Calu3 (cell line): ENCODE measurements around the gene TCFL5. TPM values are rescaled to one million over a fixed set of nuclear protein-coding genes. Genes with fewer than 3 reads are reported as not detected.

Experiments
- BruUV-seq: library from RNA; stranded (reverse); fragments of 400-500 nt; replicated peaks from 2 replicates; lab custom pipeline; 2021; lab: Mats Ljungman, UMichigan
- CTCF ChIA-PET: fragments of 300-600 bp; sonication (Branson Sonifier 250); formaldehyde crosslinking; loops from one replicate; lab custom pipeline; 2022; ENCODE audit warnings: antibody characterized with exemption; lab: Charles Lee
- DNase-seq: peaks from one replicate; pipeline ENCODE4 v3.0.0; 2022
- H3K27ac Mint-ChIP-seq: one replicate; pipeline ENCODE4 v1.8.0; 2022; ENCODE audit warnings: mixed read lengths; ENCODE audit not compliant: unreplicated experiment
- H3K27me3 Mint-ChIP-seq: one replicate; pipeline ENCODE4 v1.8.0; 2022; ENCODE audit warnings: mixed read lengths; ENCODE audit not compliant: unreplicated experiment
- H3K36me3 Mint-ChIP-seq: one replicate; pipeline ENCODE4 v1.8.0; 2022; ENCODE audit warnings: mild to moderate bottlenecking, moderate library complexity, mixed read lengths; ENCODE audit not compliant: insufficient read depth, unreplicated experiment
- H3K4me1 Mint-ChIP-seq: one replicate; pipeline ENCODE4 v1.8.0; 2022; ENCODE audit warnings: mild to moderate bottlenecking, low read depth, mixed read lengths; ENCODE audit not compliant: unreplicated experiment
- H3K4me3 Mint-ChIP-seq: one replicate; pipeline ENCODE4 v1.8.0; 2022; ENCODE audit warnings: mild to moderate bottlenecking, low read depth, moderate library complexity, mixed read lengths; ENCODE audit not compliant: unreplicated experiment
- H3K9me3 Mint-ChIP-seq: one replicate; pipeline ENCODE4 v1.8.0; 2022; ENCODE audit warnings: low read depth, mixed read lengths; ENCODE audit not compliant: unreplicated experiment
- intact Hi-C: fragments of 100-400 bp; cut with micrococcal nuclease; formaldehyde crosslinking; loops from one replicate; pipeline ENCODE4 v1.10.0; 2022; ENCODE audit not compliant: unreplicated experiment
- total RNA-seq: library from RNA; stranded (reverse); gene quantifications from 2 replicates; pipeline ENCODE4 v1.2.3, GENCODE V29; 2022
- TF ChIP-seq, protein P1 (sequence below): fragments of 200-600 bp; IDR thresholded peaks from one replicate; pipeline ENCODE4 v1.8.0; 2022; ENCODE audit warnings: antibody characterized with exemption; ENCODE audit not compliant: unreplicated experiment

The TCFL5 gene
- total RNA-seq, 1 experiment from 2014 or later = 22.3 TPM

DNA sequence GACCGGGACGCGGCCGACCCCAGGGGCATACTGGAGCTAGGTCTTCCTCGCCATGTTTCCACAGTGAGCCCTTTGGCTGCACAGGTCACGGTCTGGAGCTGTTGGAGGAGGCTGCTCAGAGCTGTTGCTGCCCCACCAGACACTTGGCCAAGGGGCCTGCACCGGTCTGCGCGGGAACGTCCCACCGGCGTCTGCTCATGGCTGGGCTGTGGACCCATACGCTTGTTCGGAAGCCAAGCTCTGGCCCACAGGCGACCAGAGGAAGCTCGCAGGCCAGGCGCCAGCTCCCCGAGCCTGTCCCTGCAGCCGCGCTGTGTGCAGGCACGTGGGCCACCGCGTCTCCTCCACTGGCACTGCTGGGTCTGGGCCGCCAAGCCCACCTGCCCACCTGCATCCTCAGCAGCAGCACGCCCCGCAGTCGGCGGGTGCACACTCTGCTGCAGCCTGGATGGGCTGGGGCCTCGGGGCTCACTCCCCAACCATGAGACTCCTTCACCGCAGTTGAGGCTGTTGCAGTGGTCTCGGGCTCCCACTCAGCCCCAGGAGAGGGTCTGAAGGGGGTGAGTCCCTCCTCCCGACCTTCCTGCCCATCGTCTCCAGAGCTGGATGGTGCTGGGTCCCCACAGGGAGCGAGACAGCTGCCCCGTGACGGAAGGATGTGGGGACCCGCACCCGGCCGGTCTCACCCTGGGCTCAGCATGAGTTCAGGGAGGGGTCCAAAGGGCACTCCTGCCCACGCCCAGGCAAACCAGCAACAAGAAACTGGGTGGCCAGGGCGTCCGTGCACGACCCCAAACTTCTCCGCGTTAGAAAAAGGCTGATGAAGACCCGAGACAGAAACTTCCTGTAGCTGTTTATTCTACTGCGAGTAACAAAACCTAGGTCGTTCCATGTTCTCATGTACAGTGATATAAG is 15.5 kb upstream of the TCFL5 start:
- H3K9me3 Mint-ChIP-seq = no peaks in the 10 kb centered on the region
- no peak for DNase-seq
- H3K27ac Mint-ChIP-seq = no peak overlapping the region
- no peak overlapping the region for H3K4me3 Mint-ChIP-seq
- BruUV-seq = no TSS peak
- TF ChIP-seq, protein P1, sequence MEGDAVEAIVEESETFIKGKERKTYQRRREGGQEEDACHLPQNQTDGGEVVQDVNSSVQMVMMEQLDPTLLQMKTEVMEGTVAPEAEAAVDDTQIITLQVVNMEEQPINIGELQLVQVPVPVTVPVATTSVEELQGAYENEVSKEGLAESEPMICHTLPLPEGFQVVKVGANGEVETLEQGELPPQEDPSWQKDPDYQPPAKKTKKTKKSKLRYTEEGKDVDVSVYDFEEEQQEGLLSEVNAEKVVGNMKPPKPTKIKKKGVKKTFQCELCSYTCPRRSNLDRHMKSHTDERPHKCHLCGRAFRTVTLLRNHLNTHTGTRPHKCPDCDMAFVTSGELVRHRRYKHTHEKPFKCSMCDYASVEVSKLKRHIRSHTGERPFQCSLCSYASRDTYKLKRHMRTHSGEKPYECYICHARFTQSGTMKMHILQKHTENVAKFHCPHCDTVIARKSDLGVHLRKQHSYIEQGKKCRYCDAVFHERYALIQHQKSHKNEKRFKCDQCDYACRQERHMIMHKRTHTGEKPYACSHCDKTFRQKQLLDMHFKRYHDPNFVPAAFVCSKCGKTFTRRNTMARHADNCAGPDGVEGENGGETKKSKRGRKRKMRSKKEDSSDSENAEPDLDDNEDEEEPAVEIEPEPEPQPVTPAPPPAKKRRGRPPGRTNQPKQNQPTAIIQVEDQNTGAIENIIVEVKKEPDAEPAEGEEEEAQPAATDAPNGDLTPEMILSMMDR = no peak
- CTCF ChIA-PET = no interaction called here
- H3K36me3 Mint-ChIP-seq = peaks cover 64% of the 10 kb centered on the region
- intact Hi-C loops = no loop called here
- no peaks in the 10 kb centered on the region for H3K27me3 Mint-ChIP-seq
- H3K4me1 Mint-ChIP-seq = peaks cover 23% of the 10 kb centered on the region

DNA sequence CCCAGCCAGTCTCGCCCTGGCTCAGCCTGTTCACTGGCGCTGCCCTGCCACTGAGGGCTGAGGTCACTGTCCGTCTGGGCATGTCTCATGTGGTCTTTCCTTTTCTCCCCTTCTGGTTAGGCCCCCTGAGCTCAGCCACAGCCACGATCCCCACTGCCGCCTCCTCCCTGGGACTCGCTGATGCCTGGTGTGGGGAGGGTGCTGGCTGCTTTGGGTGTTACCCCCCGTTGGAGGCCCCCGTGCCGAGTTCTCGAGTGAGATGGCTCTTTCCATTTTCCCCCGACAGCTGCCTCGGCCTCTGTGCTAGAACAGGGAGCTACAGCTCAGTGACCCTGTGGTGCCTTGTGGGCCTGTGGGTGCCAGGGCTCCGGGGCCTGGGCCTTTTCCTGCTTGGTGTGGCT is 14.9 kb upstream of the TCFL5 start:
- Mint-ChIP-seq H3K27ac (no peak overlapping the region), H3K9me3 (no peaks in the 10 kb centered on the region), H3K36me3 (peaks cover 58% of the 10 kb centered on the region)

GRCh38 chr20:62875419-62876361 is 14.1 kb upstream of the TCFL5 start:
- H3K4me1 Mint-ChIP-seq = peaks cover 23% of the 10 kb centered on the region
- peaks cover 58% of the 10 kb centered on the region for H3K36me3 Mint-ChIP-seq
- no TSS peak for BruUV-seq
- TF ChIP-seq, protein P1 = peak; percentile 42
- DNase-seq = peak; percentile 88
- H3K27me3 Mint-ChIP-seq = no peaks in the 10 kb centered on the region
- H3K27ac Mint-ChIP-seq = peak overlapping the region; percentile 72
- peak overlapping the region; percentile 60 for H3K4me3 Mint-ChIP-seq
- intact Hi-C loops = no loop called here
- CTCF ChIA-PET = interaction anchor here (0.7 to 1.7 kb wide), 12 partner anchors 14 to 348 kb away, joined by 3 to 7 read pairs (median 4); partner anchors contain the start of gene TCFL5
- H3K9me3 Mint-ChIP-seq = no peaks in the 10 kb centered on the region

More for the DNA sequence above, 14.9 kb upstream of the TCFL5 start:
- no peak for DNase-seq
- peaks cover 23% of the 10 kb centered on the region for H3K4me1 Mint-ChIP-seq
- CTCF ChIA-PET = no interaction called here
- TF ChIP-seq, protein P1 = no peak
- intact Hi-C loops = no loop called here
- no TSS peak for BruUV-seq
- H3K27me3 Mint-ChIP-seq = no peaks in the 10 kb centered on the region
- H3K4me3 Mint-ChIP-seq = no peak overlapping the region

DNA sequence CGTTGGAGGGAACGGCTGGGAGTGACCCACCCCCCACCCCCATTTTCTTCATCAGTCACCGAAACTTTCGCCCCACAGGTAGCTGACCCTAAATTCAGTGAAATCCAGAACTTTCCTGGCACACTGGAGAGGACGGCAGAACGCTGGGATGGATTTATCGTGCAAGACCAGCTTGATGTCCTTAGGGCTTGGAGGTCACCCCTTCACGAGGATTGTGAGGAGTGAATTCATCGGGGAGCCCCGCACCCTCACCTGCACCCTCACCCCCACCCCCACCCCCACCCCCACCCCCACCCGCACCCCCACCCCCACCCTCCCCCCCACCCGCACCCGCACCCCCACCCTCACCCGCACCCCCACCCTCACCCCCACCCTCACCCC is 13.3 kb upstream of the TCFL5 start:
- Mint-ChIP-seq H3K4me3 (peak overlapping the region; percentile 60), H3K9me3 (no peaks in the 10 kb centered on the region), H3K27me3 (no peaks in the 10 kb centered on the region), H3K36me3 (peaks cover 52% of the 10 kb centered on the region), H3K27ac (peak overlapping the region; percentile 72), H3K4me1 (peaks cover 23% of the 10 kb centered on the region)
- TF ChIP-seq, protein P1 = no peak
- BruUV-seq = no TSS peak
- CTCF ChIA-PET = interaction anchor here (0.7 to 1.7 kb wide), 11 partner anchors 13 to 348 kb away, joined by 3 to 7 read pairs (median 3); partner anchors contain the start of gene TCFL5
- intact Hi-C loops = no loop called here
- no peak for DNase-seq
